Measurements from ENCODE around the gene CNGA3. TPM values are rescaled to one million over a fixed set of nuclear protein-coding genes. Genes with fewer than 3 reads are reported as not detected.

CNGA3 gene
- total and polyA plus RNA-seq, 2 donors (not counting 3 experiments of a cell fraction or from before 2014, with no cell fraction given), result not detected

- Histone ChIP-seq H4K20me1 (replicated peaks; ENCODE audit: control insufficient read depth, extremely low read depth, insufficient read depth, low read length) (no peaks in the 10 kb centered on the region), H3K27me3 (ENCODE audit: control insufficient read depth in 2 of 2, insufficient read depth in 2 of 2, low read length in 2 of 2) (peaks cover 21 to 44% of the 10 kb centered on the region in 2 experiments), H3K4me2 (ENCODE audit: insufficient read depth, low read length) (no peak overlapping the region), H3K9ac (replicated peaks; ENCODE audit: extremely low read depth, insufficient read depth, low read length) (no peak overlapping the region), H2AFZ (ENCODE audit: low read depth, low read length) (no peak overlapping the region), H3K27ac (ENCODE audit: insufficient read depth, low read depth, low read length) (no peak overlapping the region), H3K4me1 (ENCODE audit: control insufficient read depth, extremely low read depth, insufficient read depth, low read length) (peaks cover 12% of the 10 kb centered on the region), H3K9me3 (replicated peaks; ENCODE audit: control insufficient read depth, insufficient read depth, low read length) (no peaks in the 10 kb centered on the region), H3K79me2 (ENCODE audit: control insufficient read depth, insufficient read depth, low read length) (no peaks in the 10 kb centered on the region), H3K36me3 (ENCODE audit: control insufficient read depth in 2 of 2, extremely low read depth in 1 of 2, insufficient read depth in 2 of 2, low read length in 2 of 2) (no peaks in the 10 kb centered on the region), H3K9me1 (replicated peaks; ENCODE audit: control insufficient read depth, extremely low read depth, insufficient read depth, low read length) (no peaks in the 10 kb centered on the region), H3K4me3 (replicated peaks in 1 of 3; ENCODE audit: insufficient read depth in 1 of 3, low read depth in 1 of 3, low read length in 3 of 3) (no peak overlapping the region)
- CTCF ChIA-PET, result interaction anchor here (2.3 to 2.8 kb wide), 2 partner anchors 14 kb away, joined by 8 to 12 read pairs; no protein-coding TSS in a partner anchor
- DNase-seq (ENCODE audit: low read depth, low spot score) (no peak), FAIRE-seq (no peak)
- BruUV-seq (replicated peaks), result no TSS peak
- POLR2A ChIA-PET, result no interaction called here
- intact Hi-C loops (cut with micrococcal nuclease), result no loop called here
- TF ChIP-seq, protein P1, sequence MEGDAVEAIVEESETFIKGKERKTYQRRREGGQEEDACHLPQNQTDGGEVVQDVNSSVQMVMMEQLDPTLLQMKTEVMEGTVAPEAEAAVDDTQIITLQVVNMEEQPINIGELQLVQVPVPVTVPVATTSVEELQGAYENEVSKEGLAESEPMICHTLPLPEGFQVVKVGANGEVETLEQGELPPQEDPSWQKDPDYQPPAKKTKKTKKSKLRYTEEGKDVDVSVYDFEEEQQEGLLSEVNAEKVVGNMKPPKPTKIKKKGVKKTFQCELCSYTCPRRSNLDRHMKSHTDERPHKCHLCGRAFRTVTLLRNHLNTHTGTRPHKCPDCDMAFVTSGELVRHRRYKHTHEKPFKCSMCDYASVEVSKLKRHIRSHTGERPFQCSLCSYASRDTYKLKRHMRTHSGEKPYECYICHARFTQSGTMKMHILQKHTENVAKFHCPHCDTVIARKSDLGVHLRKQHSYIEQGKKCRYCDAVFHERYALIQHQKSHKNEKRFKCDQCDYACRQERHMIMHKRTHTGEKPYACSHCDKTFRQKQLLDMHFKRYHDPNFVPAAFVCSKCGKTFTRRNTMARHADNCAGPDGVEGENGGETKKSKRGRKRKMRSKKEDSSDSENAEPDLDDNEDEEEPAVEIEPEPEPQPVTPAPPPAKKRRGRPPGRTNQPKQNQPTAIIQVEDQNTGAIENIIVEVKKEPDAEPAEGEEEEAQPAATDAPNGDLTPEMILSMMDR (IDR thresholded peaks at IDR 0.05; ENCODE audit: extremely low read depth in 1 of 2, insufficient read depth in 1 of 2, low read depth in 1 of 2, low read length in 2 of 2), result no peak
- no peak for TF ChIP-seq JUN (IDR thresholded peaks at IDR 0.05; ENCODE audit: borderline replicate concordance, insufficient read depth, insufficient read length, low read depth)
- dilution Hi-C loops (cut with MboI; ENCODE audit: extremely low pct_ligation_motif_present, low sequenced_read_pairs), result no loop called here
These were observed 52.9 kb downstream of the CNGA3 start for GRCh38 chr2:98399140-98399539.

DNA sequence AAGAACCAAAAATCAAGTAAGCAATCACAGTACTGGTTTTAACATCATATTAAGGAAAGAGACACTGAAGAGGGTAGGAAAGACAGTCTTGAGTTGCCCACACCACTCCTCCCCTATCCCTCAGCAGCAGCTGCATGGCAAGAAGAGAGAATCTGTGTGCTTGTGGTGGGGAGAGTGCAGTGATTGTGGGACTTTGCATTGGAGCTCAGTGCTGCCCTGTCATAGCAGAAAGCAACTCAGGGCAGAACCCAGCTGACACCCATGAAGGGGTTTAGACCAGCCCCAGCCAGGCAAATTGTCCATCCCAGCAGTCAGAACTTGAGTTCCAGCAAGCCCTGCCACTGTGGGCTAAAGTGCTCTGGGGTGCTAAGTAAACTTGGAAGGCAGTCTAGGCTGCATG is 57.6 kb downstream of the CNGA3 start:
- intact Hi-C loops (cut with micrococcal nuclease), result no loop called here
- Histone ChIP-seq H4K20me1 (replicated peaks; ENCODE audit: control insufficient read depth, extremely low read depth, insufficient read depth, low read length) (no peaks in the 10 kb centered on the region), H3K4me1 (ENCODE audit: control insufficient read depth, extremely low read depth, insufficient read depth, low read length) (no peaks in the 10 kb centered on the region), H3K4me2 (ENCODE audit: insufficient read depth, low read length) (no peak overlapping the region), H3K36me3 (ENCODE audit: control insufficient read depth in 2 of 2, extremely low read depth in 1 of 2, insufficient read depth in 2 of 2, low read length in 2 of 2) (no peaks in the 10 kb centered on the region), H3K9ac (replicated peaks; ENCODE audit: extremely low read depth, insufficient read depth, low read length) (no peak overlapping the region), H3K9me1 (replicated peaks; ENCODE audit: control insufficient read depth, extremely low read depth, insufficient read depth, low read length) (no peaks in the 10 kb centered on the region), H3K4me3 (replicated peaks in 1 of 3; ENCODE audit: insufficient read depth in 1 of 3, low read depth in 1 of 3, low read length in 3 of 3) (no peak overlapping the region), H3K27ac (ENCODE audit: insufficient read depth, low read depth, low read length) (no peak overlapping the region), H3K9me3 (replicated peaks; ENCODE audit: control insufficient read depth, insufficient read depth, low read length) (no peaks in the 10 kb centered on the region), H3K27me3 (ENCODE audit: control insufficient read depth in 2 of 2, insufficient read depth in 2 of 2, low read length in 2 of 2) (peaks cover 17 to 44% of the 10 kb centered on the region in 2 experiments), H2AFZ (ENCODE audit: low read depth, low read length) (no peak overlapping the region), H3K79me2 (ENCODE audit: control insufficient read depth, insufficient read depth, low read length) (no peaks in the 10 kb centered on the region)
- BruUV-seq (replicated peaks), result no TSS peak
- no peak for TF ChIP-seq POLR2A (IDR thresholded peaks at IDR 0.05; ENCODE audit: low read depth, low read length)
- TF ChIP-seq POLR2AphosphoS5 (IDR thresholded peaks at IDR 0.05; ENCODE audit: insufficient read depth, low read depth, low read length), result no peak
- TF ChIP-seq EZH2 (IDR thresholded peaks at IDR 0.05; ENCODE audit: borderline replicate concordance, low read depth, low read length, severe bottlenecking), result no peak
- TF ChIP-seq GATA2 (IDR thresholded peaks at IDR 0.05; ENCODE audit: insufficient read depth, insufficient read length, low read depth, low read length), result no peak
- no peak for TF ChIP-seq JUN (IDR thresholded peaks at IDR 0.05; ENCODE audit: borderline replicate concordance, insufficient read depth, insufficient read length, low read depth)
- no peak for TF ChIP-seq MYC (IDR thresholded peaks at IDR 0.05; ENCODE audit: low read depth, low read length)
- TF ChIP-seq FOS (IDR thresholded peaks at IDR 0.05; ENCODE audit: borderline replicate concordance, insufficient read depth, low read length), result no peak
- DNase-seq (ENCODE audit: low read depth, low spot score) (no peak), FAIRE-seq (no peak)
- ChIA-PET POLR2A (no interaction called here), CTCF (interaction anchor here (1.2 to 1.7 kb wide), 2 partner anchors 9 to 19 kb away, joined by 3 to 4 read pairs; no protein-coding TSS in a partner anchor)
- dilution Hi-C loops (cut with MboI; ENCODE audit: extremely low pct_ligation_motif_present, low sequenced_read_pairs), result no loop called here
